Measurements from ENCODE around the gene OR52B2. TPM values are rescaled to one million over a fixed set of nuclear protein-coding genes. Genes with fewer than 3 reads are reported as not detected.
"Not testable (repeated sequence)": the region's sequence is repeated elsewhere in the genome, so short reads cannot be mapped to it uniquely, and the experiment has no call there.

Gene OR52B2
- total and polyA plus RNA-seq, 2 experiments from 2014 or later, result not detected

GRCh38 chr11:6142936-6143335 lies 27.2 kb downstream of the OR52B2 start:
- H3K4me1 ChIP-seq (ENCODE audit: insufficient read depth), result no peaks in the 10 kb centered on the region

GRCh38 chr11:6135936-6136335 lies 34.2 kb downstream of the OR52B2 start:
- H3K4me3 ChIP-seq; H4K20me1 ChIP-seq (ENCODE audit: insufficient read depth, poor library complexity, severe bottlenecking); H3K4me2 ChIP-seq; H3K9me2 ChIP-seq (replicated peaks; ENCODE audit: insufficient read depth); H3K27ac ChIP-seq; H3K36me3 ChIP-seq (replicated peaks; ENCODE audit: insufficient read depth, low read depth); H3K9me3 ChIP-seq (ENCODE audit: low read depth); DNase-seq (ENCODE audit: low spot score); H3K27me3 ChIP-seq; H3K4me1 ChIP-seq (ENCODE audit: insufficient read depth); H2AFZ ChIP-seq; H3K79me2 ChIP-seq: not testable (repeated sequence)
- 64% methylated on average over 2 of the region's 2 CpGs for WGBS (ENCODE audit: low lambda C conversion rate, missing lambda C conversion rate)

More at GRCh38 chr11:6142936-6143335, 27.2 kb downstream of the OR52B2 start:
- Histone ChIP-seq H3K4me3 (no peak overlapping the region), H3K36me3 (replicated peaks; ENCODE audit: insufficient read depth, low read depth) (no peaks in the 10 kb centered on the region), H3K9me2 (replicated peaks; ENCODE audit: insufficient read depth) (no peaks in the 10 kb centered on the region), H3K4me2 (no peak overlapping the region), H4K20me1 (ENCODE audit: insufficient read depth, poor library complexity, severe bottlenecking) (no peaks in the 10 kb centered on the region), H2AFZ (no peak overlapping the region), H3K27ac (no peak overlapping the region), H3K27me3 (peaks cover 4% of the 10 kb centered on the region), H3K9me3 (ENCODE audit: low read depth) (no peaks in the 10 kb centered on the region), H3K79me2 (no peaks in the 10 kb centered on the region)
- DNase-seq (ENCODE audit: low spot score), result no peak
- TF ChIP-seq CTCF (IDR thresholded peaks at IDR 0.05; ENCODE audit: poor library complexity) (no peak), EZH2phosphoT487 (IDR thresholded peaks at IDR 0.05; ENCODE audit: low read depth, severe bottlenecking, unreplicated experiment) (no peak), EZH2 (IDR thresholded peaks at IDR 0.05; ENCODE audit: borderline replicate concordance) (no peak)

- Histone ChIP-seq H3K4me2 (no peak overlapping the region), H3K27ac (no peak overlapping the region), H3K9me3 (ENCODE audit: low read depth) (no peaks in the 10 kb centered on the region), H3K9me2 (replicated peaks; ENCODE audit: insufficient read depth) (no peaks in the 10 kb centered on the region), H2AFZ (no peak overlapping the region), H3K79me2 (no peaks in the 10 kb centered on the region), H3K4me1 (ENCODE audit: insufficient read depth) (peaks cover 4% of the 10 kb centered on the region), H3K4me3 (no peak overlapping the region), H3K36me3 (replicated peaks; ENCODE audit: insufficient read depth, low read depth) (no peaks in the 10 kb centered on the region), H4K20me1 (ENCODE audit: insufficient read depth, poor library complexity, severe bottlenecking) (no peaks in the 10 kb centered on the region), H3K27me3 (no peaks in the 10 kb centered on the region)
- no peak for DNase-seq (ENCODE audit: low spot score)
- 89% methylated on average over 1 of the region's 1 CpG for WGBS (ENCODE audit: low lambda C conversion rate, missing lambda C conversion rate)
- TF ChIP-seq CTCF (IDR thresholded peaks at IDR 0.05; ENCODE audit: poor library complexity) (no peak), EZH2phosphoT487 (IDR thresholded peaks at IDR 0.05; ENCODE audit: low read depth, severe bottlenecking, unreplicated experiment) (no peak), EZH2 (IDR thresholded peaks at IDR 0.05; ENCODE audit: borderline replicate concordance) (no peak)
These were observed 37.7 kb downstream of the OR52B2 start for GRCh38 chr11:6132431-6132830.

GRCh38 chr11:6129635-6130034 lies 40.5 kb downstream of the OR52B2 start:
- Histone ChIP-seq H3K27ac (no peak overlapping the region), H3K4me1 (ENCODE audit: insufficient read depth) (peaks cover 4% of the 10 kb centered on the region), H3K79me2 (no peaks in the 10 kb centered on the region), H3K4me3 (no peak overlapping the region), H3K27me3 (no peaks in the 10 kb centered on the region), H3K36me3 (replicated peaks; ENCODE audit: insufficient read depth, low read depth) (no peaks in the 10 kb centered on the region), H3K4me2 (no peak overlapping the region), H3K9me2 (replicated peaks; ENCODE audit: insufficient read depth) (no peaks in the 10 kb centered on the region), H4K20me1 (ENCODE audit: insufficient read depth, poor library complexity, severe bottlenecking) (no peaks in the 10 kb centered on the region), H3K9me3 (ENCODE audit: low read depth) (no peaks in the 10 kb centered on the region), H2AFZ (no peak overlapping the region)
- TF ChIP-seq CTCF (IDR thresholded peaks at IDR 0.05; ENCODE audit: poor library complexity) (no peak), EZH2phosphoT487 (IDR thresholded peaks at IDR 0.05; ENCODE audit: low read depth, severe bottlenecking, unreplicated experiment) (no peak), EZH2 (IDR thresholded peaks at IDR 0.05; ENCODE audit: borderline replicate concordance) (no peak)
- no peak for DNase-seq (ENCODE audit: low spot score)
- 94% methylated on average over 1 of the region's 1 CpG for WGBS (ENCODE audit: low lambda C conversion rate, missing lambda C conversion rate)

Data from hepatocyte (in vitro differentiated cells).